BE2C (cell line): ENCODE measurements around the gene ROPN1B.
"Not testable (repeated sequence)": the region's sequence is repeated elsewhere in the genome, so short reads cannot be mapped to it uniquely, and the experiment has no call there.

Experiments
- DNase-seq: peaks from one replicate; pipeline ENCODE4 v3.0.0-alpha.2; 2020
- H3K27me3 ChIP-seq: fragments of 250-450 bp; sonication (Bioruptor Pico); 2 replicates; pipeline ENCODE4 v1.5.1; 2020; ENCODE audit warnings: mild to moderate bottlenecking
- H3K36me3 ChIP-seq: fragments of 250-450 bp; sonication (Bioruptor Pico); 2 replicates; pipeline ENCODE4 v1.5.1; 2020; ENCODE audit warnings: mild to moderate bottlenecking
- H3K4me1 ChIP-seq: fragments of 250-450 bp; sonication (Bioruptor Pico); 2 replicates; pipeline ENCODE4 v1.5.1; 2020
- H3K4me3 ChIP-seq: 2 replicates; pipeline ENCODE4 v1.5.1; 2011; ENCODE audit warnings: low read depth, low read length
- H3K9me3 ChIP-seq: fragments of 250-450 bp; sonication (Bioruptor Pico); 2 replicates; pipeline ENCODE4 v1.5.1; 2020
- CTCF ChIP-seq: IDR thresholded peaks from 2 replicates; pipeline ENCODE4 v1.5.1; 2012; ENCODE audit warnings: mild to moderate bottlenecking, low read depth, low read length

The ROPN1B gene

GRCh38 chr3:125959317-125960065 lies 9.5 kb upstream of the ROPN1B start:
- peak; percentile 4 for DNase-seq
- Histone ChIP-seq H3K27me3 (peaks cover 3% of the 10 kb centered on the region; the same call in 1 of the 2 replicates), H3K4me1 (no peaks in the 10 kb centered on the region), H3K4me3 (no peak overlapping the region), H3K9me3 (no peaks in the 10 kb centered on the region), H3K36me3 (no peaks in the 10 kb centered on the region)
- no peak for TF ChIP-seq CTCF

GRCh38 chr3:125960066-125960424 lies 8.9 kb upstream of the ROPN1B start:
- DNase-seq: no peak
- Histone ChIP-seq H3K4me1 (no peaks in the 10 kb centered on the region), H3K9me3 (no peaks in the 10 kb centered on the region), H3K4me3 (no peak overlapping the region), H3K27me3 (peaks cover 3% of the 10 kb centered on the region; the same call in 1 of the 2 replicates), H3K36me3 (no peaks in the 10 kb centered on the region)
- TF ChIP-seq CTCF: no peak

GRCh38 chr3:125960456-125961288 lies 8.3 kb upstream of the ROPN1B start:
- no peak for DNase-seq

GRCh38 chr3:125961289-125961589 lies 7.7 kb upstream of the ROPN1B start:
- H3K36me3 ChIP-seq: no peaks in the 10 kb centered on the region
- H3K27me3 ChIP-seq: peaks cover 3% of the 10 kb centered on the region
- no peaks in the 10 kb centered on the region for H3K4me1 ChIP-seq
- no peak overlapping the region for H3K4me3 ChIP-seq
- no peaks in the 10 kb centered on the region for H3K9me3 ChIP-seq
- TF ChIP-seq CTCF: no peak
- DNase-seq: no peak

More at GRCh38 chr3:125960456-125961288, 8.3 kb upstream of the ROPN1B start:
- no peak for TF ChIP-seq CTCF
- Histone ChIP-seq H3K4me1 (no peaks in the 10 kb centered on the region), H3K36me3 (no peaks in the 10 kb centered on the region), H3K4me3 (no peak overlapping the region), H3K9me3 (no peaks in the 10 kb centered on the region), H3K27me3 (peaks cover 3% of the 10 kb centered on the region; the same call in 1 of the 2 replicates)

DNA sequence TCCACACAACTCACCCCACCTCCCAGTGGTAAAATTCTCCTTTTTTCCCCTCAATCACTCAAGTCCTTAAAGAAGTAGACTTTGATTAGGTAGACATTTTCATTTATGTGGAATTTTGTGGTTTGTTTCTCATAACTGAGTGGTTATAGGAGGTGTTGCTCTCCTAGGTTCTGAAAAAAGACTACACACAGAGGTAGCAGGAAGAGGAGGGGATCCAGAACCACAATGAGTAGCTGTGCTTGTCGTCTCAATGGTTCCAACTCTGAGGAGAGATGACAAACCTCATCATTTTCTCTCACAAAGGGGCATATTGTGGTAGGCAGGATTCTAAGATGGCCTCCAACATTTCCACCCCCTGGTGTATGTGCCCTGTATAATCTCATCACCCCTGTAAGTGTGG lies 5.1 kb upstream of the ROPN1B start:
- not testable (repeated sequence) for H3K27me3 ChIP-seq, DNase-seq, H3K9me3 ChIP-seq, H3K36me3 ChIP-seq, H3K4me3 ChIP-seq, H3K4me1 ChIP-seq

DNA sequence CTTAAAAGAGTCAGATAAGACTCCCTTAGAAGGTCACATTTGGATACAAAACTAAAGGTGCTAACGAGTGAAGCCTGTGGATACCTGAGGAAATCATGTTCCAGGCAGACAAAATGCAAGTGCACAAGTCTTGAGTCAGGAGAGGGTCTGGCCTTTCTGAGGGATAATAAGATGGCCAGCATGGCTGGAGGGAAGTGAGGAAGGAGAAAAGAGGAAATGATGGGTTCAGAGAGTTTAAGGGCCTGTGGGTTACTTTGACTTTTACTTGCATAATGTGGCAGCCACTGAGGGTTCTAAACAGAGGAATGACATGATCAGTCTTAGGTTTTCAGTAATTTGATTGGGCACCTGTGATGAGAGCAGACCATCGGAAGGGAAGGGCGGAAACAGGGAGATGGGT lies 3.5 kb upstream of the ROPN1B start:
- no peaks in the 10 kb centered on the region for H3K36me3 ChIP-seq
- peaks cover 9% of the 10 kb centered on the region for H3K27me3 ChIP-seq
- no peaks in the 10 kb centered on the region for H3K4me1 ChIP-seq

More for the DNA sequence above, 3.5 kb upstream of the ROPN1B start:
- H3K4me3 ChIP-seq: no peak overlapping the region
- no peak for DNase-seq
- no peak for TF ChIP-seq CTCF
- H3K9me3 ChIP-seq: no peaks in the 10 kb centered on the region
